H1 (cell line): ENCODE measurements around the gene EML1. TPM values are rescaled to one million over a fixed set of nuclear protein-coding genes. Genes with fewer than 3 reads are reported as not detected.
A peak's percentile ranks its signal among the peaks of the same experiment; 100 is the strongest.

Source experiments
- CTCF ChIA-PET: fragments of 300-600 bp; sonication (Branson Sonifier 250); formaldehyde crosslinking; loops from one replicate; lab custom pipeline; 2021; ENCODE audit not compliant: partially characterized antibody; lab: Charles Lee
- POLR2A ChIA-PET: fragments of 300-600 bp; sonication (Branson Sonifier 250); formaldehyde crosslinking; loops from one replicate; lab custom pipeline; 2021; ENCODE audit warnings: inconsistent platforms; ENCODE audit not compliant: partially characterized antibody; lab: Charles Lee
- DNase-seq, 2 experiments: peaks; one replicate each; pipeline versions ENCODE4 v3.0.0 to v3.0.0-alpha.2; 2010 to 2022; ENCODE audit warnings: low spot score in 2 of 2, low read depth in 1 of 2, mixed read lengths in 1 of 2
- FAIRE-seq: peaks from 2 replicates; lab custom pipeline; 2011; peaks lifted over from hg19 to GRCh38; lab: Jason Lieb, UNC
- H2AFZ ChIP-seq: 2 replicates; pipeline ENCODE4 v1.8.1; 2012; ENCODE audit warnings: low read length, inconsistent platforms
- H2AK5ac ChIP-seq: 2 replicates; pipeline ENCODE4 v1.6.1; 2013; ENCODE audit warnings: low read depth, low read length
- H2BK120ac ChIP-seq: replicated peaks from 2 replicates; pipeline ENCODE3; 2013; ENCODE audit warnings: low read depth, low read length, inconsistent platforms
- H2BK12ac ChIP-seq: 2 replicates; pipeline ENCODE4 v1.6.1; 2013; ENCODE audit warnings: low read depth, low read length
- H2BK15ac ChIP-seq: 2 replicates; pipeline ENCODE4 v1.6.1; 2013; ENCODE audit warnings: low read length
- H2BK20ac ChIP-seq: 2 replicates; pipeline ENCODE4 v1.6.1; 2013; ENCODE audit warnings: low read length
- H2BK5ac ChIP-seq: 2 replicates; pipeline ENCODE4 v1.6.1; 2013; ENCODE audit warnings: low read depth, low read length
- H3K14ac ChIP-seq: 2 replicates; pipeline ENCODE4 v1.6.1; 2013; ENCODE audit warnings: inconsistent platforms; ENCODE audit not compliant: insufficient read length
- H3K18ac ChIP-seq: 2 replicates; pipeline ENCODE4 v1.6.1; 2013; ENCODE audit warnings: low read length; ENCODE audit errors: extremely low read depth
- H3K23ac ChIP-seq: 2 replicates; pipeline ENCODE4 v1.6.1; 2013; ENCODE audit warnings: inconsistent platforms; ENCODE audit not compliant: insufficient read length
- H3K23me2 ChIP-seq: 2 replicates; pipeline ENCODE4 v1.6.1; 2013; ENCODE audit warnings: low read depth, low read length
- H3K27ac ChIP-seq: 2 replicates; pipeline ENCODE4 v1.6.1; 2011; ENCODE audit warnings: low read depth, low read length, inconsistent platforms
- H3K27me3 ChIP-seq, 4 experiments: replicated peaks in 1 of 4; 1 replicate in 1 of 4; 2 replicates in 3 of 4; pipeline versions ENCODE4 v1.6.1 to v1.8.1; 2011 to 2013; ENCODE audit warnings: low read length in 3 of 4, mild to moderate bottlenecking in 3 of 4, inconsistent platforms in 2 of 4, mixed read lengths in 2 of 4, moderate library complexity in 1 of 4; ENCODE audit not compliant: control insufficient read depth in 3 of 4, insufficient read depth in 3 of 4; ENCODE audit errors: extremely low read depth in 1 of 4
- H3K36me3 ChIP-seq, 4 experiments: 2 replicates each; pipeline versions ENCODE4 v1.6.1 to v1.8.1; 2011 to 2013; ENCODE audit warnings: mild to moderate bottlenecking in 4 of 4, low read length in 3 of 4, moderate library complexity in 2 of 4, control low read depth in 1 of 4, inconsistent platforms in 1 of 4; ENCODE audit not compliant: insufficient read depth in 4 of 4, control insufficient read depth in 2 of 4
- H3K4ac ChIP-seq: replicated peaks from 2 replicates; pipeline ENCODE3; 2013; ENCODE audit warnings: low read length, low read depth, mixed read lengths, inconsistent platforms; ENCODE audit not compliant: insufficient read length
- H3K4me1 ChIP-seq, 4 experiments: replicated peaks in 1 of 4; 1 replicate in 1 of 4; 2 replicates in 3 of 4; pipeline versions ENCODE4 v1.6.1 to v1.8.1; 2011 to 2013; ENCODE audit warnings: low read length in 3 of 4, inconsistent platforms in 2 of 4, mixed read lengths in 1 of 4; ENCODE audit not compliant: insufficient read depth in 4 of 4, control insufficient read depth in 3 of 4
- H3K4me2 ChIP-seq, 2 experiments: 2 replicates each; pipeline versions ENCODE4 v1.6.1 to v1.8.1; 2011 to 2013; ENCODE audit warnings: low read depth in 2 of 2, low read length in 2 of 2, control low read depth in 1 of 2, inconsistent platforms in 1 of 2, mild to moderate bottlenecking in 1 of 2; ENCODE audit not compliant: insufficient read depth in 1 of 2
- H3K4me3 ChIP-seq, 4 experiments: fragments of 200-600, 300-600 bp in 1 of 4; sonication (generic), shearing (Covaris generic), sonication (Bioruptor Twin) in 1 of 4; 2 replicates each; pipeline versions ENCODE4 v1.5.1 to v1.8.1; 2011 to 2016; ENCODE audit warnings: low read length in 4 of 4, low read depth in 3 of 4, control low read depth in 2 of 4, inconsistent platforms in 2 of 4, mild to moderate bottlenecking in 2 of 4, mixed read lengths in 1 of 4, moderate library complexity in 1 of 4; ENCODE audit not compliant: insufficient read depth in 2 of 4; ENCODE audit errors: extremely low read depth in 1 of 4
- H3K56ac ChIP-seq: replicated peaks from 2 replicates; pipeline ENCODE3; 2013; ENCODE audit warnings: low read depth, mild to moderate bottlenecking, mixed read lengths, low read length, inconsistent platforms; ENCODE audit not compliant: insufficient read length
- H3K79me1 ChIP-seq: 2 replicates; pipeline ENCODE4 v1.6.1; 2013; ENCODE audit warnings: low read depth, low read length, control low read depth
- H3K79me2 ChIP-seq, 2 experiments: 2 replicates each; pipeline versions ENCODE4 v1.6.1 to v1.8.1; 2012 to 2013; ENCODE audit warnings: low read length in 2 of 2, mild to moderate bottlenecking in 2 of 2, inconsistent platforms in 1 of 2; ENCODE audit not compliant: insufficient read depth in 2 of 2, control insufficient read depth in 1 of 2
- H3K9ac ChIP-seq, 4 experiments: replicated peaks in 1 of 4; 1 replicate in 1 of 4; 2 replicates in 3 of 4; pipeline versions ENCODE4 v1.6.1 to v1.8.1; 2011 to 2013; ENCODE audit warnings: low read depth in 3 of 4, low read length in 3 of 4, control low read depth in 2 of 4, mild to moderate bottlenecking in 2 of 4, moderate library complexity in 2 of 4, inconsistent platforms in 1 of 4; ENCODE audit errors: extremely low read depth in 1 of 4
- H3K9me3 ChIP-seq, 2 experiments: 2 replicates each; pipeline versions ENCODE4 v1.6.1 to v1.8.1; 2012 to 2013; ENCODE audit warnings: mild to moderate bottlenecking in 2 of 2, moderate library complexity in 2 of 2, control low read depth in 1 of 2, inconsistent platforms in 1 of 2, low read depth in 1 of 2, low read length in 1 of 2, mixed read lengths in 1 of 2; ENCODE audit not compliant: insufficient read depth in 2 of 2
- H4K20me1 ChIP-seq, 2 experiments: replicated peaks in 1 of 2; 2 replicates each; pipeline versions ENCODE3 to v1.8.1; 2011 to 2013; ENCODE audit warnings: inconsistent platforms in 2 of 2, low read length in 2 of 2, mild to moderate bottlenecking in 1 of 2; ENCODE audit not compliant: insufficient read depth in 2 of 2, control insufficient read depth in 1 of 2
- H4K5ac ChIP-seq: 2 replicates; pipeline ENCODE4 v1.6.1; 2013; ENCODE audit warnings: low read length, low read depth, mixed read lengths, inconsistent platforms; ENCODE audit not compliant: insufficient read length
- H4K8ac ChIP-seq: 2 replicates; pipeline ENCODE4 v1.8.0; 2013; ENCODE audit warnings: mild to moderate bottlenecking, moderate library complexity, low read length, inconsistent platforms; ENCODE audit not compliant: insufficient read depth; ENCODE audit errors: extremely low read depth
- H4K91ac ChIP-seq: replicated peaks from 2 replicates; pipeline ENCODE3; 2013; ENCODE audit warnings: low read length, mixed read lengths, inconsistent platforms; ENCODE audit not compliant: insufficient read length
- BCL11A ChIP-seq, 2 experiments: IDR thresholded peaks; one replicate each; pipeline ENCODE4 v1.6.1; 2011; ENCODE audit warnings: low read depth in 2 of 2, low read length in 2 of 2, mild to moderate bottlenecking in 2 of 2
- CBX5 ChIP-seq: fragments of 300-800, 300-1000 bp; sonication (generic); IDR thresholded peaks from 2 replicates; pipeline ENCODE4 v1.7.1; 2016; ENCODE audit warnings: antibody characterized with exemption, low read length, low read depth
- CTBP2 ChIP-seq: IDR thresholded peaks from 2 replicates; pipeline ENCODE4 v1.7.0; 2011; ENCODE audit warnings: borderline replicate concordance, mild to moderate bottlenecking, moderate library complexity, mixed read lengths, low read length; ENCODE audit not compliant: insufficient read depth, insufficient read length
- FOSL1 ChIP-seq: IDR thresholded peaks from 2 replicates; pipeline ENCODE4 v1.6.1; 2011; ENCODE audit warnings: mild to moderate bottlenecking, low read depth, low read length, moderate library complexity; ENCODE audit not compliant: insufficient read depth
- GTF2F1 ChIP-seq: IDR thresholded peaks from 2 replicates; pipeline ENCODE4 v1.6.1; 2012; ENCODE audit warnings: low read depth, low read length, improper control_type of control experiment, borderline replicate concordance
- KDM5A ChIP-seq: fragments of 200-600 bp; IDR thresholded peaks from 2 replicates; pipeline ENCODE4 v1.7.1; 2012; ENCODE audit warnings: mild to moderate bottlenecking, low read length, inconsistent platforms, mixed read lengths
- MAX ChIP-seq: IDR thresholded peaks from 2 replicates; pipeline ENCODE4 v1.6.1; 2012; ENCODE audit warnings: inconsistent platforms
- NANOG ChIP-seq: IDR thresholded peaks from 2 replicates; pipeline ENCODE4 v1.6.1; 2011; ENCODE audit warnings: low read length, low read depth, mild to moderate bottlenecking, inconsistent platforms; ENCODE audit not compliant: insufficient read depth, poor library complexity, severe bottlenecking
- POLR2A ChIP-seq, 2 experiments: IDR thresholded peaks; 1 replicate in 1 of 2; 2 replicates in 1 of 2; pipeline ENCODE4 v1.6.1; 2011; ENCODE audit warnings: low read depth in 2 of 2, low read length in 2 of 2, mild to moderate bottlenecking in 2 of 2; ENCODE audit errors: control extremely low read depth in 1 of 2
- SAP30 ChIP-seq: fragments of 300-600 bp; sonication (generic); IDR thresholded peaks from 2 replicates; pipeline ENCODE4 v1.7.1; 2012; ENCODE audit warnings: low read length, moderate library complexity, mild to moderate bottlenecking, inconsistent platforms; ENCODE audit not compliant: insufficient read depth, insufficient replicate concordance
- SP4 ChIP-seq: IDR thresholded peaks from 2 replicates; pipeline ENCODE4 v1.6.1; 2012; ENCODE audit warnings: low read length, inconsistent platforms
- ZNF274 ChIP-seq: IDR thresholded peaks from 2 replicates; pipeline ENCODE4 v1.7.0; 2012; ENCODE audit warnings: low read length, borderline replicate concordance; ENCODE audit errors: extremely low read depth
- WGBS, 2 experiments: shearing (Covaris generic) in 1 of 2; methylation state at CpG; one replicate each; pipeline versions ENCODE4 v1.1.6 to v1.1.7; 2013 to 2015; ENCODE audit warnings: low lambda C conversion rate in 2 of 2, mixed read lengths in 2 of 2, inconsistent platforms in 1 of 2, low coverage in 1 of 2, missing lambda C conversion rate in 1 of 2; ENCODE audit not compliant: insufficient replicate concordance in 2 of 2, insufficient coverage in 1 of 2, insufficient read length in 1 of 2; ENCODE audit errors: extremely low coverage in 1 of 2, missing lambda C conversion rate in 1 of 2; 5-methylcytosine and 5-hydroxymethylcytosine counted together
- polyA plus RNA-seq, 7 experiments: library from polyadenylated mRNA; depleted of rRNA in 3 of 7; stranded (reverse) in 5 of 7; unstranded in 2 of 7; fragments of >200 nt in 5 of 7; fragments of 200-250 nt in 2 of 7; gene quantifications; 1 replicate in 5 of 7; 2 replicates in 1 of 7; 4 replicates in 1 of 7; pipeline versions ENCODE4 v1.2.1 to v1.2.3, GENCODE V29; 2011 to 2013; ENCODE audit warnings: missing spikeins in 2 of 7, mixed read lengths in 2 of 7
- total RNA-seq: library from RNA; stranded (reverse); fragmentation: NEBNext Ultra II Directional; extraction: Animal tissue kit (Norgen Biotek cat#: 25700); gene quantifications from 2 replicates; pipeline ENCODE4 v1.2.1, GENCODE V29; 2021

Gene EML1
- total and polyA plus RNA-seq, 2 of the 8 experiments (the other 6 are each of a cell fraction or from before 2014, with no cell fraction given): 11.1 to 24.7 TPM

- H4K8ac ChIP-seq: peak overlapping the region; percentile 77; the same call in 1 of the 2 replicates
- no peak overlapping the region for H3K27ac ChIP-seq
- no peaks in the 10 kb centered on the region for H4K20me1 ChIP-seq
- no peak overlapping the region for H3K4ac ChIP-seq
- peaks cover 0 to 2% of the 10 kb centered on the region in 2 experiments; a peak in 1 of 4 replicates for H3K79me2 ChIP-seq
- no peak overlapping the region for H3K23ac ChIP-seq
- H3K4me1 ChIP-seq: peaks cover 0 to 2% (median 0%) of the 10 kb centered on the region in 4 experiments; a peak in 3 of 7 replicates
- H4K5ac ChIP-seq: no peak overlapping the region
- no peak overlapping the region for H2BK15ac ChIP-seq
- H3K79me1 ChIP-seq: no peaks in the 10 kb centered on the region
- no peak overlapping the region for H3K18ac ChIP-seq
- no peak overlapping the region for H2BK5ac ChIP-seq
- 90% methylated on average over 5 of the region's 5 CpGs; no CpG with 5 or more reads in 1 of the 2 experiments for WGBS, 2 experiments
- H3K4me3 ChIP-seq: no peak overlapping the region
- H2BK20ac ChIP-seq: no peak overlapping the region
- H3K9ac ChIP-seq: no peak overlapping the region
- H3K9me3 ChIP-seq: no peaks in the 10 kb centered on the region
- H3K27me3 ChIP-seq: no peaks in the 10 kb centered on the region
- no peak overlapping the region for H4K91ac ChIP-seq
- no peak overlapping the region for H2AFZ ChIP-seq
- no peak overlapping the region for H3K14ac ChIP-seq
- DNase-seq (no peak), FAIRE-seq (no peak)
- H3K4me2 ChIP-seq: no peak overlapping the region
- no peak overlapping the region for H3K56ac ChIP-seq
- H3K23me2 ChIP-seq: no peaks in the 10 kb centered on the region
- H2AK5ac ChIP-seq: no peak overlapping the region
- ChIA-PET POLR2A (no interaction called here), CTCF (interaction anchor here (1.2 to 1.7 kb wide), 2 partner anchors 9 to 27 kb away, joined by 4 to 7 read pairs; no protein-coding TSS in a partner anchor)
- no peak overlapping the region for H2BK120ac ChIP-seq
- H2BK12ac ChIP-seq: no peak overlapping the region
- no peaks in the 10 kb centered on the region for H3K36me3 ChIP-seq
- TF ChIP-seq GTF2F1 (no peak), NANOG (no peak), CBX5 (no peak), SP4 (no peak), MAX (no peak), POLR2A (IDR thresholded peaks at IDR 0.05; ENCODE audit: control extremely low read depth in 1 of 2, low read depth in 2 of 2, low read length in 2 of 2) (no peak), FOSL1 (no peak), CTBP2 (no peak), BCL11A (IDR thresholded peaks at IDR 0.05; ENCODE audit: low read depth in 2 of 2, low read length in 2 of 2) (no peak), KDM5A (no peak), ZNF274 (no peak), SAP30 (no peak)
These were observed 38.1 kb downstream of the EML1 start for GRCh38 chr14:99831303-99831702.
